COR-L47 (cell line): ENCODE data around the gene ARMH1.

Experiments used
- DNase-seq: peaks from one replicate; lab custom pipeline; 2025; lab: John Stamatoyannopoulos, UW

The ARMH1 gene

GRCh38 chr1:44670751-44671640 is 3.5 kb upstream of the ARMH1 start:
- DNase-seq: no peak

- DNase-seq: no peak
These were observed 2.1 kb upstream of the ARMH1 start for GRCh38 chr1:44672254-44672955.

- DNase-seq: no peak
These were observed 1.4 kb upstream of the ARMH1 start for GRCh38 chr1:44672961-44673674.

GRCh38 chr1:44673675-44674112 is 820 bp upstream of the ARMH1 start:
- DNase-seq: no peak

- DNase-seq: no peak
These were observed 672 bp downstream of the ARMH1 start for GRCh38 chr1:44675186-44675585.

GRCh38 chr1:44676484-44677200 is 2.1 kb downstream of the ARMH1 start:
- DNase-seq: no peak

GRCh38 chr1:44677201-44677766 is 2.8 kb downstream of the ARMH1 start:
- no peak for DNase-seq

- no peak for DNase-seq
These were observed 3.6 kb downstream of the ARMH1 start for GRCh38 chr1:44678120-44678519.

GRCh38 chr1:44678626-44679025 is 4.1 kb downstream of the ARMH1 start:
- no peak for DNase-seq

- no peak for DNase-seq
These were observed 5.0 kb downstream of the ARMH1 start for GRCh38 chr1:44679468-44679867.

- no peak for DNase-seq
These were observed 7.7 kb downstream of the ARMH1 start for GRCh38 chr1:44681905-44682882.

- DNase-seq: no peak
These were observed 8.4 kb downstream of the ARMH1 start for GRCh38 chr1:44682883-44683265.

GRCh38 chr1:44684525-44684924 is 10.0 kb downstream of the ARMH1 start:
- no peak for DNase-seq

- no peak for DNase-seq
These were observed 10.7 kb downstream of the ARMH1 start for GRCh38 chr1:44685218-44685617.

- DNase-seq: no peak
These were observed 11.4 kb downstream of the ARMH1 start for GRCh38 chr1:44685881-44686280.

GRCh38 chr1:44688760-44689446 is 14.4 kb downstream of the ARMH1 start:
- no peak for DNase-seq

GRCh38 chr1:44689447-44689765 is 14.9 kb downstream of the ARMH1 start:
- DNase-seq: no peak

- DNase-seq: no peak
These were observed 18.6 kb downstream of the ARMH1 start for GRCh38 chr1:44693159-44693558.

- DNase-seq: no peak
These were observed 19.4 kb downstream of the ARMH1 start for GRCh38 chr1:44693900-44694299.

GRCh38 chr1:44694863-44695478 is 20.5 kb downstream of the ARMH1 start:
- DNase-seq: no peak
